Spinal cord (tissue), 10 donors: ENCODE data around the gene SDC1. TPM values are rescaled to one million over a fixed set of nuclear protein-coding genes. Genes with fewer than 3 reads are reported as not detected.
"Not testable (repeated sequence)": the region's sequence is repeated elsewhere in the genome, so short reads cannot be mapped to it uniquely, and the experiment has no call there.

Experiments
- DNase-seq, 6 donors: peaks; one replicate each; pipeline versions ENCODE4 v3.0.0 to v3.0.0-alpha.2; 2013 to 2015; ENCODE audit warnings: low spot score in 6 of 6, low read depth in 4 of 6
- H3K27ac ChIP-seq: one replicate; pipeline ENCODE4 v1.5.1; 2013; ENCODE audit warnings: low read depth, low read length, control low read depth
- H3K27me3 ChIP-seq: one replicate; pipeline ENCODE4 v1.6.1; 2013; ENCODE audit warnings: low read length; ENCODE audit not compliant: control insufficient read depth, insufficient read depth
- H3K36me3 ChIP-seq: one replicate; pipeline ENCODE4 v1.6.1; 2013; ENCODE audit warnings: low read length; ENCODE audit not compliant: control insufficient read depth, insufficient read depth
- H3K4me1 ChIP-seq: one replicate; pipeline ENCODE4 v1.6.1; 2013; ENCODE audit warnings: low read length; ENCODE audit not compliant: control insufficient read depth, insufficient read depth
- H3K4me3 ChIP-seq: one replicate; pipeline ENCODE4 v1.5.1; 2013; ENCODE audit warnings: low read depth, low read length, control low read depth
- H3K9me3 ChIP-seq: one replicate; pipeline ENCODE4 v1.6.1; 2013; ENCODE audit warnings: low read length; ENCODE audit not compliant: control insufficient read depth, insufficient read depth
- WGBS: methylation state at CpG from one replicate; pipeline ENCODE4 v1.1.5; 2013; ENCODE audit warnings: missing lambda C conversion rate; ENCODE audit not compliant: insufficient coverage; 5-methylcytosine and 5-hydroxymethylcytosine counted together
- long read RNA-seq, 4 donors: transcript quantifications; one replicate each; lab custom pipeline, GENCODE V29; 2026
- polyA plus RNA-seq, 2 donors: library from polyadenylated mRNA; unstranded; fragments of 120-200 nt; gene quantifications; one replicate each; pipeline ENCODE4 v1.2.1, GENCODE V29; 2013; ENCODE audit not compliant: insufficient read length in 2 of 2
- total RNA-seq, 2 donors: library from RNA; depleted of rRNA in 1 of 2; stranded (reverse); fragments of 120-200 nt in 1 of 2; fragments of >200 nt in 1 of 2; gene quantifications; one replicate each; pipeline versions ENCODE4 v1.2.3 to v1.2.4, GENCODE V29; 2013 to 2014
- donor health status: healthy.

The SDC1 gene
- total RNA-seq (10 to 100 TPM in 1 of 2 donors, 1 to 10 TPM in 1; 4.7 to 21.0 TPM), polyA plus RNA-seq (10 to 100 TPM in 1 of 2 donors, 1 to 10 TPM in 1; 7.7 to 10.8 TPM)
- long read RNA-seq, donor 1, partial matches to known transcripts = 0 of 5 reads
- long read RNA-seq, donor 1, other reads (novel, unspliced or antisense) = 0 of 5 reads
- long read RNA-seq, donor 2, partial matches to known transcripts = 0 of 1 reads
- long read RNA-seq, donor 2, other reads (novel, unspliced or antisense) = 0 of 1 reads
- long read RNA-seq, donor 3 = 0 reads
- long read RNA-seq, donor 4, transcript SDC1-202 (6 exons, 3,291 nt) = minor isoform, 11 of 38 reads
- long read RNA-seq, donor 4, transcript SDC1-201 (5 exons, 3,147 nt) = major isoform, 19 of 38 reads
- long read RNA-seq, donor 4, partial matches to known transcripts = 8 of 38 reads
- long read RNA-seq, donor 4, other reads (novel, unspliced or antisense) = 0 of 38 reads

GRCh38 chr2:20224716-20225293 lies at the start of gene SDC1:
SDC1 (minus strand) TSS chr2:20225130; CDS start chr2:20224867, 263 bp downstream.
- Histone ChIP-seq H3K27ac (peak within 1 kb of the TSS; percentile 61), H3K27me3 (peaks cover 7% of the 10 kb centered on the region), H3K4me1 (peaks cover 25% of the 10 kb centered on the region), H3K4me3 (peak within 1 kb of the TSS; percentile 60), H3K9me3 (no peaks in the 10 kb centered on the region), H3K36me3 (peaks cover 3% of the 10 kb centered on the region)
- DNase-seq = peak in 5 of 6 donors; percentile 8 to 76 (median 17)
- under 1% methylated on average over 51 of the region's 65 CpGs for WGBS

GRCh38 chr2:20273042-20273441 lies 48.1 kb upstream of the SDC1 start:
- no CpG with 5 or more reads among the region's 4 CpGs for WGBS
- Histone ChIP-seq H3K4me3 (no peak overlapping the region), H3K27ac (no peak overlapping the region), H3K4me1 (no peaks in the 10 kb centered on the region), H3K9me3 (no peaks in the 10 kb centered on the region), H3K36me3 (peaks cover 6% of the 10 kb centered on the region), H3K27me3 (no peaks in the 10 kb centered on the region)
- DNase-seq = peak in 1 of 6 donors; percentile 32

- not testable (repeated sequence) for H3K9me3 ChIP-seq, DNase-seq, H3K4me1 ChIP-seq, H3K27me3 ChIP-seq, H3K4me3 ChIP-seq, H3K27ac ChIP-seq, H3K36me3 ChIP-seq
- no CpG with 5 or more reads among the region's 6 CpGs for WGBS
Measured at GRCh38 chr2:20268317-20268716, 43.4 kb upstream of the SDC1 start.

GRCh38 chr2:20267529-20267928 lies 42.6 kb upstream of the SDC1 start:
- H3K27ac ChIP-seq = no peak overlapping the region
- H3K4me1 ChIP-seq = no peaks in the 10 kb centered on the region
- H3K36me3 ChIP-seq = peaks cover 6% of the 10 kb centered on the region
- H3K27me3 ChIP-seq = no peaks in the 10 kb centered on the region
- H3K9me3 ChIP-seq = no peaks in the 10 kb centered on the region
- no CpG with 5 or more reads among the region's 2 CpGs for WGBS
- DNase-seq = no peak
- no peak overlapping the region for H3K4me3 ChIP-seq

- WGBS = no CpG with 5 or more reads among the region's 2 CpGs
- H3K4me1 ChIP-seq = no peaks in the 10 kb centered on the region
- H3K4me3 ChIP-seq = no peak overlapping the region
- H3K36me3 ChIP-seq = peaks cover 8% of the 10 kb centered on the region
- H3K27me3 ChIP-seq = no peaks in the 10 kb centered on the region
- no peaks in the 10 kb centered on the region for H3K9me3 ChIP-seq
- no peak for DNase-seq
- no peak overlapping the region for H3K27ac ChIP-seq
Measured at GRCh38 chr2:20264629-20265028, 39.7 kb upstream of the SDC1 start.

- H3K27ac ChIP-seq = no peak overlapping the region
- no peaks in the 10 kb centered on the region for H3K27me3 ChIP-seq
- H3K36me3 ChIP-seq = peaks cover 18% of the 10 kb centered on the region
- no peaks in the 10 kb centered on the region for H3K9me3 ChIP-seq
- no peak for DNase-seq
- no CpG with 5 or more reads among the region's 1 CpG for WGBS
- H3K4me1 ChIP-seq = no peaks in the 10 kb centered on the region
- no peak overlapping the region for H3K4me3 ChIP-seq
Measured at GRCh38 chr2:20257411-20257810, 32.5 kb upstream of the SDC1 start.

- Histone ChIP-seq H3K27ac (no peak overlapping the region), H3K36me3 (peaks cover 12% of the 10 kb centered on the region), H3K9me3 (no peaks in the 10 kb centered on the region), H3K4me1 (no peaks in the 10 kb centered on the region), H3K4me3 (no peak overlapping the region), H3K27me3 (no peaks in the 10 kb centered on the region)
- no peak for DNase-seq
- WGBS = no CpG with 5 or more reads among the region's 4 CpGs
Measured at GRCh38 chr2:20254731-20255130, 29.8 kb upstream of the SDC1 start.

- peaks cover 18% of the 10 kb centered on the region for H3K36me3 ChIP-seq
- no peak overlapping the region for H3K27ac ChIP-seq
- H3K4me3 ChIP-seq = no peak overlapping the region
- H3K9me3 ChIP-seq = no peaks in the 10 kb centered on the region
- no peaks in the 10 kb centered on the region for H3K4me1 ChIP-seq
- DNase-seq = no peak
- no peaks in the 10 kb centered on the region for H3K27me3 ChIP-seq
Measured at GRCh38 chr2:20250436-20250835, 25.5 kb upstream of the SDC1 start.

- Histone ChIP-seq H3K4me1 (no peaks in the 10 kb centered on the region), H3K9me3 (no peaks in the 10 kb centered on the region)
- WGBS = 90% methylated on average over 3 of the region's 6 CpGs
Measured at GRCh38 chr2:20249170-20249569, 24.2 kb upstream of the SDC1 start.

GRCh38 chr2:20247084-20247483 lies 22.2 kb upstream of the SDC1 start:
- Histone ChIP-seq H3K36me3 (peaks cover 9% of the 10 kb centered on the region), H3K4me1 (peaks cover under 1% of the 10 kb centered on the region), H3K27ac (no peak overlapping the region), H3K4me3 (no peak overlapping the region), H3K27me3 (no peaks in the 10 kb centered on the region), H3K9me3 (no peaks in the 10 kb centered on the region)
- WGBS = 100% methylated on average over 1 of the region's 1 CpG
- no peak for DNase-seq

More at GRCh38 chr2:20249170-20249569, 24.2 kb upstream of the SDC1 start:
- DNase-seq = no peak
- H3K36me3 ChIP-seq = peaks cover 17% of the 10 kb centered on the region
- no peaks in the 10 kb centered on the region for H3K27me3 ChIP-seq
- H3K4me3 ChIP-seq = no peak overlapping the region
- H3K27ac ChIP-seq = no peak overlapping the region
